DMS 273 treated with DMSO at 0.1 percent for 48 hours (cell line): ENCODE data around the gene MTHFD1.
A peak's percentile ranks its signal among the peaks of the same experiment; 100 is the strongest.
"Not testable (repeated sequence)": the region's sequence is repeated elsewhere in the genome, so short reads cannot be mapped to it uniquely, and the experiment has no call there.

Source experiments
- DNase-seq: peaks from one replicate; lab custom pipeline; 2025; lab: John Stamatoyannopoulos, UW

MTHFD1 gene

DNA sequence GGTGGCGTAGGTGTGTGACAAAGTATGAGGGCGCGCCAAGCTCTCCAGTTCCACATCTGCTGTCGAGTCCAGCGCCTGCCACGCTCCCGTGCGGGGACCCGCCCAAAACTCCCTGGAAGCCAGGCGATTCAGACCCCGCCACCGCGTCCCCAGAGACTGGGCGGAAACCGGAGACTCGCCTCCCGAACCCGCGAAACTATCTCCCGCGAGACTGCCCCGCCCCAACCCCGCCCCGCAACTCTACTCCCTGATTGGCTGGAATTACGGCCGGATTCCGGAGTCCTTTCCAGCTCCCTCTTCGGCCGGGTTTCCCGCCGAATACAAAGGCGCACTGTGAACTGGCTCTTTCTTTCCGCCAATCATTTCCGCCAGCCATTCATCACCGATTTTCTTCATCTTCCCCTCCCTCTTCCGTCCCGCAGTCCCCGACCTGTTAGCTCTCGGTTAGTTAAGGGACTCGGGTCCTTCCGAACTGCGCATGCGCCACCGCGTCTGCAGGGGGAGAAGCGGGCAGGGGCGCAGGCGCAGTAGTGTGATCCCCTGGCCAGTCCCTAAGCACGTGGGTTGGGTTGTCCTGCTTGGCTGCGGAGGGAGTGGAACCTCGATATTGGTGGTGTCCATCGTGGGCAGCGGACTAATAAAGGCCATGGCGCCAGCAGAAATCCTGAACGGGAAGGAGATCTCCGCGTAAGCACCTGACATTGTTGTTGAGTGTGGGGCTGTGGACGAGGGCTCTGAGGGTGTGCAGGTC is at the start of gene MTHFD1:
TSS of gene MTHFD1 (plus strand) at position 572 of the 751 bp plus-strand sequence. CDS start at position 647, 75 bp downstream.
- peak; percentile 99 for DNase-seq

- peak; percentile 99 for DNase-seq
These were observed 49.4 kb upstream of the MTHFD1 start for GRCh38 chr14:64338616-64339316.

GRCh38 chr14:64340560-64341196 is 47.5 kb upstream of the MTHFD1 start:
- no peak for DNase-seq

DNA sequence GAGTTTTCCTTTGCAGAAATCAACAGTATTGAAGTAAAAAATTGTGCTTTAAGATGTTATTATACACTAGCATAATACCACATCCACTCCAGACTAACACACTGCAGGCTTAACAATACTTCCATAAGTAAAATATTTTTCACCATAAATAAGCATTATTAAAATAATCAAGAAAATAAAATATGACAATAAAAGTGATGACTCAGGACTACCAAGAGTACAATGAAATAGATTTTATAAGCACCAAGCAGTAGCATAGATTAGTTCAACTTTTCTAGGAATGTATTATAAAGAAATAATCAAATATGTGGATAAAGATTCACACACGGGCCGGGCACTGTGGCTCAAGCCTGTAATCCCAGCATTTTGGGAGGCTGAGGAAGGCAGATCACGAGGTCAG is 40.4 kb upstream of the MTHFD1 start:
- no peak for DNase-seq

GRCh38 chr14:64349741-64350490 is 38.2 kb upstream of the MTHFD1 start:
- no peak for DNase-seq

- DNase-seq, result no peak
These were observed 24.8 kb upstream of the MTHFD1 start for GRCh38 chr14:64363265-64363846.

GRCh38 chr14:64364907-64365306 is 23.2 kb upstream of the MTHFD1 start:
- no peak for DNase-seq

DNA sequence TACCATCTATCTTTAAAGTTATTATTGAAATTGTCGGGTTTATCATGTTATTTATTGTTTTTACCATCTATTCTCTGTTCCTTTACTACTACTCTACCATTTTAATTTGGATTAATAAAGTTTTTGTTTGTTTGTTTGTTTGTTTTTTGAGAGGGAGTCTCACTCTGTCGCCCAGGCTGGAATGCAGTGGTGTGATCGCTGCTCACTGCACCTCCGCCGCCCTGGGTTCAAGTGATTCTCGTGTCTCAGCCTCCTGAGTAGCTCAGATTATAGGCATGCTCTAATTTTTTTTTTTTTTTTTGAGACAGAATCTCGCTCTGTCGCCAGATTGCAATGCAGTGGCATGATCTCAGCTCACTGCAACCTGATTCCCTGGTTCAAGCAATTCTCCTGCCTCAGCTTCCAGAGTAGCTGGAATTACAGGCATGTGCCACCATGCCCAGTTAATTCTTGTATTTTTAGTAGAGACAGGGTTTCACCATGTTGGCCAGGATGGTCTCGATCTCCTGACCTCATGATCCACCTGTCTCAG is 22.7 kb upstream of the MTHFD1 start:
- not testable (repeated sequence) for DNase-seq

GRCh38 chr14:64369201-64369600 is 19.0 kb upstream of the MTHFD1 start:
- DNase-seq, result no peak

DNA sequence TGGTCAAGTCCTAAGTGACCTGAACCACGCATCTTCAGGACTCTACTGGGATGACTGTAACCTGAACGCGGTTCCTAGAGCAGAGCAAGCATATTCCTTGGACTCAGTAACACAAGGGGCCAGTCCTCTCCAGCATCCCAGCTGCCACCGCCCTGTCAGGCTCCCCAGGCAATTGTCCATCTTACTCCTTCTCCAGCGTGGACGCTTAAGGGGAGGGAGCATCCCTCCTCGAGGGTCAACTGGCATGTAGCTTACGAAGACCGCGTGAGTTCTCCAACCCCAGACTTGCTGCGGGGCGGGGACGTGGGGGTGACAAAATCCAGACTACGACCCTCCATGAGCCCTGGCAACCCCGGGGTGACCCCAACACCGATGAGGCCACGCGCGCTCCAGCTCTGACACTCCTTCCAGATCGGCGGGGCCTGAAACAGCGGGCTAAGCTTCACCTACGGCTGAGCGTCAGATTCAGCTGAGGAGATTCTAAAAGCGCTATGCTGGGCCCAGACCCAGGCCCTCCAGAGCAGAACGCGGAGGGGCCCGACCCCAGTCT is 846 bp upstream of the MTHFD1 start:
- no peak for DNase-seq

- DNase-seq, result peak; percentile 72
These were observed 556 bp downstream of the MTHFD1 start for GRCh38 chr14:64388533-64389285.

DNA sequence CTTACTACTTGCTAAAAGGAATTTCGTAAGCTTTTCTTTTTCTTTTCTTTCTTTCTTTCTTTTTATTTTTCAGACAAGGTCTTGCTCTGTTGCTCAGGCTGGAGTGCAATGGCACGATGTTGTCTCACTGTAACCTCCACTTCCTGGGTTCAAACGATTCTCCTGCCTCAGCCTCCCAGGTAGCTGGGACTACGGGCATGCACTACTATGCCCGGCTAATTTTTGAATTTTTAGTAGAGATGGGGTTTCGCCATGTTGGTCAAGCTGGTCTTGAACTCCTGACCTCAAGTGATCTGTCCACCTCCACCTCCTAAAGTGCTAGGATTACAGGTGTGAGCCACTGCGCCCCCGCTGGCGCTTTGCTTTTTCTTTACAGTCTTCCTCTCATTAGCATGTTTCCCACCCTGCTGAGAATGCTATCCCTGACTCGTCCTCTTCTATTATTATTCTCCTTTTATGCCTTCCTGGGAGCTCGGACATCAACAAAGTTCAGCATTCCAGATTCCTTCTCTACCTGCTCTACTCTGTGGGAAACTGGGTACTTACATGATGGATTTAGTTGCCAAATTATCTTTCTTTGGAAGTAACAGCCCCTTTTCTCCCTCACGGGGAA is 3.1 kb downstream of the MTHFD1 start:
- DNase-seq, result no peak

GRCh38 chr14:64391986-64392385 is 3.8 kb downstream of the MTHFD1 start:
- no peak for DNase-seq

- not testable (repeated sequence) for DNase-seq
These were observed 5.1 kb downstream of the MTHFD1 start for GRCh38 chr14:64393189-64393726.

GRCh38 chr14:64394423-64394822 is 6.3 kb downstream of the MTHFD1 start:
- no peak for DNase-seq

GRCh38 chr14:64394977-64395633 is 7.0 kb downstream of the MTHFD1 start:
- DNase-seq, result no peak

- DNase-seq, result no peak
These were observed 12.8 kb downstream of the MTHFD1 start for GRCh38 chr14:64400829-64401459.

- DNase-seq, result no peak
These were observed 13.8 kb downstream of the MTHFD1 start for GRCh38 chr14:64401949-64402348.

DNA sequence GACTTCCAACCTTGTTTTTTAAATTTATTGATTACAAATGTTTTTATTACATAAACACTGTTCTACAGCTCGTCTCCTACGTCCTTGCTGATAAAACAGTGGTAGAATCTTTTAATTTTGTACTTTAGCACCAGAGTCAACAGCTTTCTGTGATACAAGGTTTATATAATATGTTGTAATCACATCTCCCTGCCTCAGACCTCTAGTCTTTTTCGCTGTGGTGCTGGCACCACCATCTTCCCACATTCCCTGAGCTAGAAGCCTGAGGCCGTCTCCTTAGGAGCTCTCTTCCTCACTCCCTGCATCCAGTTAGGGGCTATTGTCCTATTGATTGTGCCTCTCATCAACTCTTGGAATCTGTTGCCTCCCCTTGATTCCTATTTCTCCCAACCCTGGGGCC is 17.1 kb downstream of the MTHFD1 start:
- no peak for DNase-seq
